ENCODE results near the gene FAT1.

FAT1 gene

DNA sequence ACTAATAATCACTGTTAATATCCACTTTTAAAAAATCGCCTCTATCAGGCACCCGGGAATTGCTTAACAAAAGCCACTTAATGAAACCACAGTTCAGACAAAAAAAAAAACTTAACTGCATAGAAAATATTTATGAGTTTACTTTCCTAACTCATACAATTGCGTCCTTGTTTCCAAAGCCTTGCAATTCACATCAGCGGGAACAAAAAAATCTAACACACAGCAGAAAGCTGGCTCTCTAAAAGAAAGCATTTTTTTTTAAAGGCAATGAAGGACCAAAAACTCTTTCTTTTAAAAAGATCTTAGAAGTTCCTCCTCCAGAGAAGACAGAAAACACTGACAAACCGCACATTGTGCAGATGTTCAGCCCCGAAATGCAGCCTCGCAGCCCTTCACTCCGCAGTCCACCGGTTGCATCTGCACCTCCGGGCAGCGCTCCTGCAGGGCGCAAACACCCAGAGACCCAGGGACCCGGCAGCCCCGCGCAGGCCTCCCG is 812 bp downstream of the FAT1 start:
- no peak for DNase-seq

DNA sequence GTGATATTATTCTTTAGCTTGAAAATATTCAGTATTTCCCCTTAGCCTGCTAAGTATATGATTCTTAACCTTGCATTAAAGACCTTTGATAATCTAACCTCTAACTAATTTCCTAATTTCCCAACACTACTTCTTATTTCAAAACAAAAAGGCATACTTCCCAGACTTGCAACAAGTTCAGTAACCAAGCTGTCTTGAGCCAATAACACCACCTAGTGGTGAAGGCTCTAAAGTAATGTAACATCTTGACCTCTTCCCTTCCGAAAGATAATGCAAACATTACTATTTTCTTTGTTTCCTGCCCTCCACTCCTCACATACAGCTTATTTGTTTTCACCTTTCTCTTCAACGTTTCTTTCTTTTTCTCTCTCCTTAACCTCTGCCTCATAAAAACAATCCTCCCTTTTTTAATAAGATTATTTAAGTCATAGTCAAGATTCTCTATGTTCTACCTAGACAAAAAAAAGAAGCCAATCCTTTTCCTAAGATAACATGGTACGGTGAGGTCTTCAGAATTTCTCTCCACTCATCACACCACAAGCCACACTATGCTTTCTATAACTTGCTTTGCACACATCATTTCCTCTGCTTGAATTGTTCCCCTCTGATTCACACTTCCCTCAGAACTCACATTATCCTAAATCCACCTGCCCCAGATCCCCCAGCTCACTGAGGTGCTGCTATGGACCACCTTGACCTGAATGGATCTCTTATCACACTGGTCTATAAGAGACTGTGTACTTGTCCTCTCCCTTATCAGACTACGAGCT is 3.5 kb downstream of the FAT1 start:
- DNase-seq, result no peak

GRCh38 chr4:186717556-186717955 is 6.1 kb downstream of the FAT1 start:
- DNase-seq, result no peak

- no peak for DNase-seq
Observed at GRCh38 chr4:186715077-186715476, 8.6 kb downstream of the FAT1 start.

DNA sequence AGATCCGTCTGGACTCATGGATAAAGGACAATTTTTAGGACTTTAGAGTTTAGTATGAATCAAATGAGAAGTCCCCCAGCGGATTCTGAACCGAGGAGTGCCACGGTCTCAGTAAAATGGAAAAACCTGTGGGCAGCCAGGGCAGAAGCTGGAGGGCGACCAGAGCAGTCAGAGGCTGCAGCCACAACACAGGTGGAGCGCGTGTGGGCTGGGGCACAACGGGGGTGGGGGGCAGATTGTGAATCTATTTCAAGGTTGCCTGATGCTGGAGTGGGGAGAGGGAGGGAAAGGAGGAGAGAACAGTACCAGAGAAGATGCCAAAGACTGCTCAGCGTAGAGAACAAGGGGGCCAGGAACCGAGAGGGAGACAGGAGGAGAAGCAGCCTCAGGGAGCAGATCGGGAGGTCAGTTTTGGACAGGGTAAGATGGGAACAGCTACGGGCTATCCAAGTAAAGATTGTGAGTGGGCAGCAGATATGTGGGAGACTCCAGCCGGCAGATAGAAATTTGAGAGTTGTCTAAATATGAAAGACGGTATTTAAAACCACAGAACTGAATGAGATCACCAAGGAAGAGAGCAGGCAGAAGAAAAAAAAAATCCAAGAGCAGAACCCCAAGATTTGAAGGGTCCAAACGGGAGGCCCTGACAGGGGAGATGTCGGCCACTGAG is 9.5 kb downstream of the FAT1 start:
- no peak for DNase-seq

DNA sequence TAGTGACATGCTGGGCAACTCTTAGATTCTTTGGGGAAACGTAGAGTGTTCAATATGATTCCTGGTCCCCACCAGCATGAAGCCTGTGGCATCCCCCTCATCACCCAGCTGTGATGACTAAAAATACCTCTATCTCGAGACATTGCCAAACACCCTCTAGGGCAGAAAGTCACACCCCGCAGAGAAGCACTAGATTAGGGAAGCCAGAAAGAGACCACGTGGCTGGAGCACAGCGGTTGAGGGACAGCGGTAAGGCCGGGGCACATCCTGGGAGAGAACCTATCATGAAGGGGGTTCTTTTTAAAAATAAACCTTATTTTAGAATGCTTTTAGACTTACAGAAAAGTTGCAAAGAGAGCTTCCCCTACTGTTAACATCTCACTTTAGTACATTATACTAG is 11.0 kb downstream of the FAT1 start:
- no peak for DNase-seq

GRCh38 chr4:186710521-186711119 is 13.0 kb downstream of the FAT1 start:
- no peak for DNase-seq

- DNase-seq, result no peak
Observed at GRCh38 chr4:186709517-186709916, 14.1 kb downstream of the FAT1 start.

GRCh38 chr4:186708554-186708953 is 15.1 kb downstream of the FAT1 start:
- no peak for DNase-seq

DNA sequence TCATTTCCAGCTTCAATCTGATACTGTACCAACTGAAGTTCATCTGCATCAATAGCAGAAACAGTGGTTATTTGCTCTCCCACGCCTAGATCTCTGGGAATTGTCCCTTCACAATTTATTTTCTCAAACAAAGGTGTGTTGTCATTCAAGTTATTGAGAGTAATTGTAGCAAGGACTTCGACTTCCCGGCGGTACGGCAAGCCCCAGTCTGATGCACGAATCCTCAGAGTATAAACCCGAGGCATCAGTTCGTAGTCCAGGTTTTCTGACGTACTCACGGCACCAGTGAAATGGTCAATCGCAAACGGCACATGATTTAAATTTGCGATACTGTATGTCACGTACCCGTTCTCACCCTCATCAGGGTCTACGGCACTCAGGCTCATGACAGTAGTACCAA is 15.7 kb downstream of the FAT1 start:
- no peak for DNase-seq

DNA sequence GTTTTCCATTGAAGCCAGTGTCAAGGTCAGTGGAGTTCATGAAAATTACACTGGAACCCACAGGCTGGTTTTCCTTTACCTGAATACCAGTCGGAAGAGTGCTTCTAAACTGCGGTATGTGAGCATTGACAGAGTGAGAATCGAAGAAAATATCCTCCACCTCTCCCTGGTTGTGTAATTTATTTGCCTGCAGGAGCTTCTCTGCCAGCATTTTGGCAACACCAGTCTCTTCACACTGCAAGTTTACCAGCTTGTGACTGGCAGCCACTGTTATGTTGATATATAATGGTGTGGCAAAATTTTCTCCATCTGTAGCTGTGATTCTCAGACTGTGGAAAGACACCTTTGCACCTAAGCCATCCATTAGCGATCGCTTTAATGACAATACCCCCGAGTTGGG is 16.1 kb downstream of the FAT1 start:
- no peak for DNase-seq

DNA sequence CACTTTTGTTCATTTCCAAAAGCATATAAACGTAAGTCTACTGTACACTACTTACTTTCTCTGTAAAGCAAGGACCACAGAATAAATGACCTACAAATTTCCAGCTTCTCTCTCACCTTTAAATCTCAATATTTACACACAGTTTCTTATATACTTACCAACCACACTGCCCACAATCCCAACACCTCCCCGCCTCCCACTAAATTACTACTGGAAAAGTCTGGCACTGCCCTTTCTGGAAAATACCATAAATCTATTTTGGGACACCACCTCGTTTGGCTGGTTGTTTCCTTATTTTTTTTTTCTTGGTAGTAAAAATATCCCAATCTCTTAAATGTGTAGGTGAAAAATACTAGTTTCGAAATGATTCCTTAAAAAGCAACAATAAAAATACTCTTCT is 19.6 kb downstream of the FAT1 start:
- DNase-seq, result no peak

GRCh38 chr4:186703510-186703909 is 20.1 kb downstream of the FAT1 start:
- DNase-seq, result no peak

DNA sequence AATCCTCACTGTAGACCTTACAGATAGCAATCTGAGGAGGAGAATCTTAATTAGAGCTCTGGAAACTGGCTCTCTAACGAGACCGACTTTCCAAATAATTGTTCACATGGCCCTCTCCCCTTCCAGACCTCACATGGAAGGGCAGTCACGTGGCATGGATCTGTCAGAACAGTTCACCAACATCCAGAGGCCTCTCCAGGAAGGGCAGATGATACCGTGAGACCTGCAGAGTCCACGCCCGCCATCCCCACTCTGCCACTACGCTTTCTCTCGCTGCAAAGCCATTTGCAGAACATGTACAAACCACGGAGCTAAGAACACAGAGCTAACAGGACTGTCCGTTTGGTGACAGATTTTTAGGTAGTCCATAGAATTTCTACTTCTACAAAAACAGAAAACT is 20.7 kb downstream of the FAT1 start:
- no peak for DNase-seq

DNA sequence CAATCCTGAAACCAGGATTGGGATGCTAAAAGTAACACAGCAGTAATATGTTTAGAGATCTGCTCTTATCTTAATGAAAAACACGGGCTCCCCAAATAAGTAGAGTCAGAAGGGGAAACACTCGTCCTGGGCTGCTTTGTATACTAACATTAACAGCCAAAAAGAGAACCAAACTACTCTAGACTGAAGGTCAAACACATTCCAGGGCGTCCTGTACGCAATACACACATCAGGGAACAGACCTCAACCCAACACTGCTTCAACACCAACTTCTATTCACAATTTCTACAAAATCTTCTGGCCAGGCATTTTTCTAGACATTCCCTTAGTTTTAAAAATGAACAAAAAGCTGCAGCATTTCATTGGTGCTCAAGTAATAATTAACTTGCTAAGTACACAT is 21.4 kb downstream of the FAT1 start:
- DNase-seq, result no peak

DNA sequence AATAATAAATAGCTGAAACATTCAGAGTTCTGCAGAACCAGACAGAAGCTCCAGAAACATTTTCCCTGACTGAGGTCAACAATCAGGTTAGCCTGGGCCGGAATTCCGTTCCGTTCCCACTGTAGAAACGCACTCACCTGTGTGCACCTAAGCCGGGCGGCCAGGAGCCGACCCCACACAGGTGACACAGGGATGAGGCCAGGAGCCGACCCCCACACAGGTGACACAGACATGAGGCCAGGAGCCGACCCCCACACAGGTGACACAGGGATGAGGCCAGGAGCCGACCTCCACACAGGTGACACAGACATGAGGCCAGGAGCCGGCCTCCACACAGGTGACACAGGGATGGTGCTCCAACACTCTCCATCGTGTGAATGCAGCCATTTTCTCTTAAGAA is 21.9 kb downstream of the FAT1 start:
- no peak for DNase-seq

DNA sequence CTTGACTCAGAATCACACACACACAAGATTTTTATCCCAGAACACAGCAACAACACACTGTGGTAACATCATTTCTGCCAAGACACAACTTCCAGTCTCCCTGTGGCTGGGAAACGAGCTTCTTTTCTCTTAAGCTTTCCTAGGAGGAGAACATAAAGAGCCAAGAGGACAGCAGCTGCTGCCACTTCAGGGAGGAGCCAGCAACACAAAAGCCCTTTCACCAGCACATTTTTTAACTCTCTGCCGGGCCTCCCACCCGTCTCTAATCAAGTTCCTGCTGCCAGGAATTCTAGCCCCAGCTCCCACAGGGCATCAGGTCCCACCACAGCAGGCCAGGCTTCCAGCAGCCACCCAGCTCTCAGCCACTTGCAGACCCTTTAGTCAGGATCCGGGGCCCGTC is 22.4 kb downstream of the FAT1 start:
- no peak for DNase-seq

DNA sequence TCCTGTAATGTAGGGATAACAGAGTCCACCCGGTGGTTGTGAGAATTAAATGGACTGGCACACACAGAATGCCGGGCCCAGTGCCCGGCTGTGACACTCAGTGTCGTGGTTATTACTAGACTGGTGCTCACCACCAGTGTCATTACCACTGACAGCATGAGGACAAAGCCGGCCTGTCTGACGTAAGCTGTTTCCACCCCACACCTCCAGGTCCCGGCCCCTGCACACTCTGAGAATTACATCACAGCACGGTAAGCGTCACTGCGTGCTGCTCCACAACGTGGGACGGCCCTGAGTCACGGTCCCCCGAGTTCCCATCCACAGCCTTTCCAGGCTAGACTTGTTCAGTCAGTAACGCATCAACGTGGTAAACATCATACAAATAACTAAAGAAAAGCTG is 22.9 kb downstream of the FAT1 start:
- DNase-seq, result no peak

DNA sequence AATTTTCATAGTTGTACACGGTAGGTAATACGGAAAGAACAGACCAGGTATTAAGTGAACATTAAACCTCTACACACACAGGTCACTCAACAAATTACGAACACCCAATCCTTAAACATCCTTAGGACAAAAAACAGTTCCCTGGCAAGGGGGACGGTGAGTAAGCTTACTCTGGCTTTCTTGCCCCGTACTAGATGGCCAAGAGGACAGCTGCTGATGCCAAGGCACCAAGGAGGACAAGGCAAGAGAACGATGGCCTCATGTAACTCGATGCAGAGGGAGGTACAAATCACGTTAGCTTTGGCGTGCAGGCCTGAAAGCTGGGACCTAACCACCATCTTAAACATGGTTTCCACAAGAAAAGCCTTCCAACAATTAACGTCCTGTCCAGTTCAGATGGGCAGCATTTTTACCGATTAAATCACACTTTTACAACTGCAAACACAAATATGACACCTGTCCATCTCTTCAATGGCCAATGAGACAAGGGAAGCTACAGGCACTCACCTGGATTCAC is 23.7 kb downstream of the FAT1 start:
- no peak for DNase-seq

- no peak for DNase-seq
Observed at GRCh38 chr4:186699298-186699697, 24.4 kb downstream of the FAT1 start.

DNA sequence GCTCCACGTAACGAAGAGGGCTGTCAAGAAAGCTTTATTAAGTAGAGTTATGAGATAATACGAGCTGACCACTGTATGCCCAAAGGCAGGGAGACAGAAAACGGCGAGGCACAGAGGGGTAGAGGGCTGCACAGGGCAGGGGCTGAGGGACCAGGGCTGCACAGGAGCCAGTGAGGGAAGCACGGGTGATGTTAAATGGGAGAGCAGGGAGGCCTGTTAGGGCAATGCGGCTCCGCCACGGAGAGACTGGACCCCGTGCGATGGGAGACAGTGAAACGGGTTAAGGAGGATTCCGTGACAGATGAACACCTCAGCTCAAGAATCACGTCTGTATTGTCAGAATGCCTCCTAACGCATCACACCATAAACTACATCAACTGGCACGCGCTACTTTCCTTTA is 25.1 kb downstream of the FAT1 start:
- no peak for DNase-seq

DNA sequence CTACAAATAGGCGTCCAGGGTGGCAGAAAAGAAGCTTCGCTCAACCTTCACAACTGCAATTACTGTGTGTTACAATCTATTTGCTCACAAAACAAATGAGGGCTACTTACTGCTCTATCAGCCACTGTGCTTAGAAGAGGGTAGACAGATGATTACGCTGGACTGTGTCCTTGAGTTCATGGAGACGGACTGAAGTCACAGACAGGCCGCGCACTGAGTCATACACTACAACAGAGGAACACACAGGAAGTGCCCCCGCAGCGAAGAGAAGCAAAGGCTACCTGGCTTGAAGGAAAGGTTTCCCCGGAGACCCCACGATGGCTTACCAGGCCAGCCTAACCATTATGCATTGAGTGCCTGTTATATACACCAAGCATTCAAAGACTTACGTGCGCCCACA is 25.6 kb downstream of the FAT1 start:
- DNase-seq, result no peak

DNA sequence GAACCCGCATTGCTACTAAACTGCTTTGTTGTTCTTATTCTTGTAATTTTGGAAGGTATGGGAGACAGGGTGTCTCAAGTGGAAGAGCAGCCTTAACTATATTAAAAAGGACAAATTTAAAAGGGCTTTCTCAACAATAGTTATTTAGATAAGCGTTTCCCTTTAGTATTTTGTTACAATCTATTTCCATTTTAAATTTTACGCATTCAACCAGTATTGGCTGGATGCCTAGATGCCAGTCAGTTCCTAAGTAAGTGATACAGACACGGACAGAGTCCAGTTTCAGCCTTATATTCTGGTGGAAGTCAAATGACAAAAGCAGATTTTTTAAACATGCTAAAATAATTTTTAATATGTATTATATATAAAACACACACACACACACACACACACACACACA is 28.3 kb downstream of the FAT1 start:
- DNase-seq, result no peak

- no peak for DNase-seq
Observed at GRCh38 chr4:186693894-186694293, 29.8 kb downstream of the FAT1 start.

Measured in activated CD4-positive, alpha-beta T cell treated with anti-CD3 and anti-CD28 coated beads for 1 hour (primary cell).